A673 (cell line): ENCODE measurements around the gene C3orf18. TPM values are rescaled to one million over a fixed set of nuclear protein-coding genes. Genes with fewer than 3 reads are reported as not detected.

Experiments used
- BruUV-seq: library from RNA; stranded (reverse); fragments of 400-500 nt; replicated peaks from 2 replicates; lab custom pipeline; 2021; lab: Mats Ljungman, UMichigan
- CTCF ChIA-PET: fragments of 300-600 bp; sonication (Branson Sonifier 250); formaldehyde crosslinking; loops from one replicate; lab custom pipeline; 2022; ENCODE audit warnings: antibody characterized with exemption; lab: Charles Lee
- POLR2A ChIA-PET: fragments of 300-600 bp; sonication (Branson Sonifier 250); formaldehyde crosslinking; loops from one replicate; lab custom pipeline; 2022; ENCODE audit warnings: antibody characterized with exemption; ENCODE audit not compliant: low non-redundant PET; lab: Charles Lee
- DNase-seq: peaks from one replicate; pipeline ENCODE4 v3.0.0-alpha.2; 2015; ENCODE audit warnings: low spot score
- H3K27ac ChIP-seq: fragments of 200-600 bp; sonication (generic); 2 replicates; pipeline ENCODE4 v1.5.1; 2016; ENCODE audit warnings: mixed run types, low read depth, mild to moderate bottlenecking, mixed read lengths, antibody characterized with exemption, low read length; ENCODE audit not compliant: poor library complexity, severe bottlenecking
- H3K27me3 ChIP-seq: fragments of 200-600 bp; sonication (generic); replicated peaks from 2 replicates; pipeline ENCODE4 v1.6.1; 2017; ENCODE audit warnings: mixed run types, low read depth, mild to moderate bottlenecking, mixed read lengths, antibody characterized with exemption, low read length; ENCODE audit not compliant: insufficient read depth, poor library complexity
- H3K36me3 ChIP-seq: fragments of 200-600 bp; sonication (generic); 2 replicates; pipeline ENCODE4 v1.6.1; 2016; ENCODE audit warnings: mixed run types, mild to moderate bottlenecking, mixed read lengths, antibody characterized with exemption, low read length; ENCODE audit not compliant: insufficient read depth, poor library complexity, severe bottlenecking
- H3K4me1 ChIP-seq: fragments of 200-600 bp; sonication (generic); 2 replicates; pipeline ENCODE4 v1.6.1; 2017; ENCODE audit warnings: mixed run types, mild to moderate bottlenecking, mixed read lengths, antibody characterized with exemption, low read length; ENCODE audit not compliant: insufficient read depth, poor library complexity, severe bottlenecking
- H3K4me3 ChIP-seq: fragments of 200-600 bp; sonication (generic); 2 replicates; pipeline ENCODE4 v1.5.1; 2016; ENCODE audit warnings: low read depth, mixed run types, mild to moderate bottlenecking, mixed read lengths, low read length; ENCODE audit not compliant: poor library complexity, severe bottlenecking
- H3K9me3 ChIP-seq: fragments of 200-600 bp; sonication (generic); 2 replicates; pipeline ENCODE4 v1.6.1; 2016; ENCODE audit warnings: mixed run types, low read depth, mild to moderate bottlenecking, mixed read lengths, antibody characterized with exemption, low read length; ENCODE audit not compliant: poor library complexity, severe bottlenecking
- EZH2 ChIP-seq: fragments of 200-600 bp; sonication (generic); IDR thresholded peaks from 2 replicates; pipeline ENCODE4 v1.6.1; 2017; ENCODE audit warnings: borderline replicate concordance, low read depth, mild to moderate bottlenecking, mixed read lengths, antibody characterized with exemption, low read length; ENCODE audit not compliant: poor library complexity, severe bottlenecking
- intact Hi-C: fragments of 100-400 bp; cut with micrococcal nuclease; formaldehyde crosslinking; loops from one replicate; pipeline ENCODE4 v1.10.0; 2022; ENCODE audit not compliant: unreplicated experiment
- total RNA-seq: library from RNA; stranded (reverse); gene quantifications from 2 replicates; pipeline ENCODE4 v1.2.3, GENCODE V29; 2021
- TF ChIP-seq, protein P1 (sequence below): fragments of 300-800, 200-600 bp; sonication (generic); conservative IDR thresholded peaks from 2 replicates; pipeline ENCODE4 v1.5.1; 2017; ENCODE audit warnings: low read depth, mild to moderate bottlenecking, antibody characterized with exemption, low read length, moderate library complexity, mixed read lengths

C3orf18 gene
- total RNA-seq, 1 experiment from 2014 or later: 1.5 TPM

DNA sequence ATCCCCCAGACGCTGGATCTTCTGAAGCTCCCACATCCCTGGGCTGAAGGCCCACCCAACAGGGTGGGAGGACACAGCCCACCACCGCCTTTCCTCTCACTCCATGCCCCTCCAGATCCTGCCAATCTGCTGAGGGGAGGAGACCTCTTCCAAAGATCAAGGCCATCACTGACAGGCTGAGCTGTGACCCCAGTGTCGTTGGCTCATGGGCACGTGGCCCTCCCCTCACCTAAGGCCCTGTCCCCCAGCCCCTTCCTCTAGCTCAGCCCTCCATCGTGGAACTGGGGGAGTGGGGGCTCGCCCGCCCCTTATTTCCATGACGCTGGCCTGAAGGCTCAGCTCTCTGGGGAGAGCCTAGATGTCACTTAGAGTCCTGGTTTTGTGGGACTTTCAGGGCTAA, 10.4 kb downstream of the C3orf18 start:
- Histone ChIP-seq H3K4me3 (no peak overlapping the region), H3K27me3 (no peaks in the 10 kb centered on the region), H3K4me1 (no peaks in the 10 kb centered on the region), H3K36me3 (no peaks in the 10 kb centered on the region), H3K9me3 (no peaks in the 10 kb centered on the region), H3K27ac (no peak overlapping the region)
- DNase-seq: no peak
- ChIA-PET POLR2A (no interaction called here), CTCF (no interaction called here)
- BruUV-seq: no TSS peak
- intact Hi-C loops: no loop called here
- TF ChIP-seq EZH2: no peak
- TF ChIP-seq, protein P1, sequence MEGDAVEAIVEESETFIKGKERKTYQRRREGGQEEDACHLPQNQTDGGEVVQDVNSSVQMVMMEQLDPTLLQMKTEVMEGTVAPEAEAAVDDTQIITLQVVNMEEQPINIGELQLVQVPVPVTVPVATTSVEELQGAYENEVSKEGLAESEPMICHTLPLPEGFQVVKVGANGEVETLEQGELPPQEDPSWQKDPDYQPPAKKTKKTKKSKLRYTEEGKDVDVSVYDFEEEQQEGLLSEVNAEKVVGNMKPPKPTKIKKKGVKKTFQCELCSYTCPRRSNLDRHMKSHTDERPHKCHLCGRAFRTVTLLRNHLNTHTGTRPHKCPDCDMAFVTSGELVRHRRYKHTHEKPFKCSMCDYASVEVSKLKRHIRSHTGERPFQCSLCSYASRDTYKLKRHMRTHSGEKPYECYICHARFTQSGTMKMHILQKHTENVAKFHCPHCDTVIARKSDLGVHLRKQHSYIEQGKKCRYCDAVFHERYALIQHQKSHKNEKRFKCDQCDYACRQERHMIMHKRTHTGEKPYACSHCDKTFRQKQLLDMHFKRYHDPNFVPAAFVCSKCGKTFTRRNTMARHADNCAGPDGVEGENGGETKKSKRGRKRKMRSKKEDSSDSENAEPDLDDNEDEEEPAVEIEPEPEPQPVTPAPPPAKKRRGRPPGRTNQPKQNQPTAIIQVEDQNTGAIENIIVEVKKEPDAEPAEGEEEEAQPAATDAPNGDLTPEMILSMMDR: no peak

DNA sequence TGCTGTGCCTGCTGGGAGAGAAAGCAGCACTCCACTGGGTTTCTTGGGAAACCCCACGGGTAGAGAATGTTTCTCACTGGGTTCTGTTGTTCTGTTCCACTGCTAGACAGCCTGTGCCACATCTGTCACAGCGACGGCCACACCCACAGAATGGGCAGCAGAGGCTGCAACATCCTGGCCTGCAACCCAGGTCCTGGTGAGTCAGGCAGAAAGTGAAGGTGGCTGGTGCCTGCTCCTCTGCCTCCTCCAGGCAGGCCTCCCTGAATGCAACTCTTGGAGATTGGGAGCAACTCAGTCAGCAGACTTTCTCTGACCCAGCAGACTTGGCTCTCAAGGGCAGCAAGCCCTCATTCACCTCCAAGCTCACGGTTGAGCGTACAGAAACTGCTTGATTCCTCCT, 13.0 kb downstream of the C3orf18 start:
- no peak for DNase-seq
- Histone ChIP-seq H3K4me3 (no peak overlapping the region), H3K27me3 (no peaks in the 10 kb centered on the region), H3K4me1 (no peaks in the 10 kb centered on the region), H3K36me3 (no peaks in the 10 kb centered on the region), H3K9me3 (no peaks in the 10 kb centered on the region), H3K27ac (no peak overlapping the region)
- TF ChIP-seq EZH2: no peak
- TF ChIP-seq, protein P1: no peak
- POLR2A ChIA-PET: no interaction called here
- no TSS peak for BruUV-seq
- intact Hi-C loops: no loop called here
- CTCF ChIA-PET: no interaction called here

DNA sequence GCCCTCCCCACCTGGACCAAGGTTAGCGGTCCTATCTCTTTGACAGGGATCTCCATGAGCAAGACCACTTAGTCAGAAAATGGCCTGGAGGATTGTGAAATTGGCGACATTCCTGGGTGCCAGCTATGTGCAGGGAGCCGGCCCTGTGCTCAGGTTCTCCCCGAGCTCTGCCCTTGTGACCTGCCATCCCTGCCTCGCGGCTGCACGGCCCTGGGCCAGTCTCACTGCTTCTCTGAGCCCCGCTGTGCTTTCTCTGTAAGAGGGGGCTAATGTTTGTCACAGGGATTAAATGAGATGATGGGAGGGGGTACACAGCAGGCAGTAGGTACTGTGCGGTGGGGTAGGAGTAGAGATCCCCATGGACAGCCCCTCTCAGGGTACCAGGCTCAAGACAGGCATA, 14.9 kb downstream of the C3orf18 start:
- POLR2A ChIA-PET: no interaction called here
- intact Hi-C loops: no loop called here
- H3K27ac ChIP-seq: no peak overlapping the region
- TF ChIP-seq EZH2: no peak
- TF ChIP-seq, protein P1: no peak
- no TSS peak for BruUV-seq
- CTCF ChIA-PET: no interaction called here
- no peaks in the 10 kb centered on the region for H3K4me1 ChIP-seq
- H3K9me3 ChIP-seq: no peaks in the 10 kb centered on the region
- H3K4me3 ChIP-seq: no peak overlapping the region
- no peaks in the 10 kb centered on the region for H3K36me3 ChIP-seq
- no peak for DNase-seq
- H3K27me3 ChIP-seq: no peaks in the 10 kb centered on the region
